WTC11 (cell line): ENCODE data around the gene NGRN.
"Not testable (repeated sequence)": the region's sequence is repeated elsewhere in the genome, so short reads cannot be mapped to it uniquely, and the experiment has no call there.

ENCODE experiments used
- CTCF ChIP-seq: fragments of 200-600 bp; IDR thresholded peaks from 2 replicates; pipeline ENCODE4 v1.8.0; 2022; ENCODE audit warnings: antibody characterized with exemption
- FOXK1 ChIP-seq: sonication (generic); formaldehyde crosslinking; IDR thresholded peaks from 2 replicates; pipeline ENCODE4 v1.8.0; 2022; ENCODE audit warnings: mild to moderate bottlenecking, moderate library complexity, missing genetic modification reagents
- GABPB1 ChIP-seq: sonication (generic); formaldehyde crosslinking; IDR thresholded peaks from 2 replicates; pipeline ENCODE4 v1.8.1; 2023; ENCODE audit warnings: mild to moderate bottlenecking, missing genetic modification reagents
- JUN ChIP-seq: sonication (generic); formaldehyde crosslinking; IDR thresholded peaks from 2 replicates; pipeline ENCODE4 v1.8.0; 2023; ENCODE audit warnings: mild to moderate bottlenecking, missing genetic modification reagents
- NR1H2 ChIP-seq: sonication (generic); formaldehyde crosslinking; IDR thresholded peaks from 2 replicates; pipeline ENCODE4 v1.9.0; 2021; ENCODE audit warnings: mild to moderate bottlenecking, moderate library complexity, missing genetic modification reagents
- RELA ChIP-seq: sonication (generic); formaldehyde crosslinking; IDR thresholded peaks from 2 replicates; pipeline ENCODE4 v1.8.1; 2022; ENCODE audit warnings: missing genetic modification reagents, mild to moderate bottlenecking, borderline replicate concordance
- USF1 ChIP-seq: sonication (generic); formaldehyde crosslinking; IDR thresholded peaks from 2 replicates; pipeline ENCODE4 v1.8.0; 2022; ENCODE audit warnings: mild to moderate bottlenecking, missing genetic modification reagents
- USF2 ChIP-seq: sonication (generic); formaldehyde crosslinking; IDR thresholded peaks from 2 replicates; pipeline ENCODE4 v1.8.1; 2023; ENCODE audit warnings: mild to moderate bottlenecking, missing genetic modification reagents, moderate library complexity
- ZNF416 ChIP-seq: fragments of 250-450 bp; sonication (Bioruptor Pico); IDR thresholded peaks from 2 replicates; pipeline ENCODE4 v1.9.0; 2021; ENCODE audit warnings: mild to moderate bottlenecking, inconsistent platforms
- TF ChIP-seq, protein P1 (sequence below): sonication (generic); formaldehyde crosslinking; IDR thresholded peaks from 2 replicates; pipeline ENCODE4 v1.8.0; 2022; ENCODE audit warnings: mild to moderate bottlenecking, missing genetic modification reagents
- TF ChIP-seq, protein P2 (sequence below): sonication (generic); formaldehyde crosslinking; IDR thresholded peaks from 2 replicates; pipeline ENCODE4 v1.8.1; 2023; ENCODE audit warnings: mild to moderate bottlenecking, missing genetic modification reagents

GRCh38 chr15:90293040-90293810 is 27.8 kb downstream of the NGRN start:
- not testable (repeated sequence) for TF ChIP-seq ZNF416 (CRISPR knock-in tag); NR1H2 (CRISPR knock-in tag); GABPB1 (CRISPR knock-in tag); RELA (CRISPR knock-in tag); FOXK1; JUN (CRISPR knock-in tag)
- peak; percentile 80 for TF ChIP-seq CTCF
- TF ChIP-seq USF2 (CRISPR knock-in tag), result peak; percentile 74
- TF ChIP-seq USF1 (CRISPR knock-in tag), result peak; percentile 68
- TF ChIP-seq, protein P1, sequence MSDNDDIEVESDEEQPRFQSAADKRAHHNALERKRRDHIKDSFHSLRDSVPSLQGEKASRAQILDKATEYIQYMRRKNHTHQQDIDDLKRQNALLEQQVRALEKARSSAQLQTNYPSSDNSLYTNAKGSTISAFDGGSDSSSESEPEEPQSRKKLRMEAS (CRISPR knock-in tag), result peak; percentile 74
- TF ChIP-seq, protein P2, sequence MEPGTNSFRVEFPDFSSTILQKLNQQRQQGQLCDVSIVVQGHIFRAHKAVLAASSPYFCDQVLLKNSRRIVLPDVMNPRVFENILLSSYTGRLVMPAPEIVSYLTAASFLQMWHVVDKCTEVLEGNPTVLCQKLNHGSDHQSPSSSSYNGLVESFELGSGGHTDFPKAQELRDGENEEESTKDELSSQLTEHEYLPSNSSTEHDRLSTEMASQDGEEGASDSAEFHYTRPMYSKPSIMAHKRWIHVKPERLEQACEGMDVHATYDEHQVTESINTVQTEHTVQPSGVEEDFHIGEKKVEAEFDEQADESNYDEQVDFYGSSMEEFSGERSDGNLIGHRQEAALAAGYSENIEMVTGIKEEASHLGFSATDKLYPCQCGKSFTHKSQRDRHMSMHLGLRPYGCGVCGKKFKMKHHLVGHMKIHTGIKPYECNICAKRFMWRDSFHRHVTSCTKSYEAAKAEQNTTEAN (CRISPR knock-in tag), result not testable (repeated sequence)
